Measurements from ENCODE around the gene PRCC.

The PRCC gene

GRCh38 chr1:156767101-156767878, at the start of gene PRCC:
Gene PRCC, plus strand, starts transcription at chr1:156767535. Its CDS starts 237 bp downstream, at chr1:156767772.
- peak; percentile 100 for DNase-seq

DNA sequence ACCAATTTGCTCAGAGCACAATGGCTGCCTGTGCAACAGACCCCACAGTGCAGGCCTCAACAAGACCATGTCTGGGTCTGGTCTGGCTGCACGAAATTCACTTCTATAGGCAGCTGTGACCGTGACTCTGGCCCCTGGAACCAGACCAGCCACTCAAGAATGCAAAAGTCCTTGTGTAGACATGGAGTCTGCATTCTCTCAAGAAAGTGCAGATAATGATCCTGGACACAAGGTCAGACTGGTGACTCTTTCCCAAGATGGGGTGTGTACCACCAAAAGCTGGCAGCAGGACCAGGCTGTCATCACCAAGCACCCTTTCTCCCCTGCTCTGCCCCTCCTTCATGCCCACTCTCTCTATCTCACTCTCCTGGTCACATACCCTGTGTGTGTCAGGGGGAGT, 46.2 kb upstream of the PRCC start:
- DNase-seq = no peak

DNA sequence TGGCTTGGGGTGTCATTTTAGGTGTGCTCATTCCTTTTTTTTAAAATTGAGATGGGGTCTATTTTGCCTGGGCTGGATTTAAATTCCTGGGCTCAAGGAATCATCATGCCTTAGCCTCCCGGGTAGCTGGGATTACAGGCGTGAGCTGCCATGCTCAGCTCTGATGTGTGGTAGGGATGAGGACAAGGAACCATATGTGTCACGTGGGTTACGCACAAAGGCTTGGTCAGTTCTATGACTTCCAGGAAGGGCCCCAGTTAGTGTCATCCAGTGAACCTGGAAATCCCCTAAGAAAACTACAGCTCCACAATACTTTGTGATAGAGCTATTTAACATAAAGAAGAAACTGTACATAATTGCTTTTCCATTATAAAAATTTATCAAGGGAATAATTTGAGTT, 45.8 kb upstream of the PRCC start:
- no peak for DNase-seq

DNA sequence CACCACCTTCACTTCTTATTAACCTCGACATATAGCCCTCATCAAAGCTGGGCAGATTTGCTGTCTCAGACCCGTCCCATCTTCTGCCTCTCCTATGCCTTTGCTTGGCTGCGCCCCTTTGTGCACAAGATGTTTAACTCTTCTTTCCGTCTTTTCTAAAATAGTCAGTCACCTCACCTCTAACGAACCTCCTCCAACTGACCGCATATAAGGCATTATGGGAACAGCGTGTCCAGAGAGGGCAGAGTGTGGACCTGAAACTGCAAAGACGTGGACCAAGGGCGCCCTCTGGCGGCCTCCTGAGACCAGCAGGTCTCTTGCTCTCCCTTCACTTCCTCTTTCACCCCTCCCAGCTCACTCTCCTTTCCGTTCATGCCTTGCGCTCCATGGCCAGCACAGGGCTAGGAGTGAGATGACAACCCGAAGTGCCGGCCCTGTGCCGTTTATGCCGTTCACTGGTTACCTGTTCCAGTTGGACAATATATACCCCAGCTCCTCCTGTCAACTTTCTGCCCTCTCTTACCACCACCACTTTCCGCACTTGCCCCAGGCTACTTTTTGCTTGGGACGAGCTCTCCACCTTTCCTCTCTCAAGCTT, 41.6 kb upstream of the PRCC start:
- peak; percentile 80 for DNase-seq

GRCh38 chr1:156726549-156727226, 40.6 kb upstream of the PRCC start:
- peak; percentile 65 for DNase-seq

- no peak for DNase-seq
Observed at GRCh38 chr1:156727492-156727891, 39.8 kb upstream of the PRCC start.

DNA sequence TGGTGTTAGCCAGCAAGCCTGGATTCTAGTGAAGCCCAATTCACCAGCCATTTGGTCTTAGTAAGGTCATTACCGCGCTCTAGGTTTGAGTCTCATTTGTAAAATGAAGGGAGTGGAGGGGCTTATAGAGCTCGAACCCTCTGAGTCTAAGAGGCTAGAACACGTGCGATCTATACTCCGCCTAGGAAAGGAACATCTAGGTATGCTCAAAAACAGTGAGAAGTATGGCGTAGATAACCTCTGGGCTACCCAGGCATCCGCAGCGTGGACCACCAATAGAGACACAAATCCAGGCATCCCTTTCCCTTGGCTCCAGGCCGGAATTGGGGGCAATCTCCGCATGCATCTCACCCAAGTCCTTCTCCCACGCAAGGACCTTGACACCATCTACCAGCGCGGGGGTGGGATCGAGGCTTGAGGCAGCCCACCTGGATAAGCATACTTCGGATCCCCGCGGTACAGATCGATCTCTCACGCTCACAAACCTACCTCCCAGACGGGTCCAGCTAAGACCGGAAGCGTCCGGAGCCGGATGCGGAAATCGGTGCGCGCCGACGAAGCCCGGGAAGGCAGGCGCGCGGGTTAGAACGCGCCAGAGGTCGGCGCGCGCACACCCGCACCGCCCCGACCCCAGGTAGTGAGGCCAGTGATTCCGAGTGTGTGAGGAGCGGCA, 39.3 kb upstream of the PRCC start, which contains the start of gene METTL25B:
METTL25B (plus strand) TSS at position 544 of the 673 bp plus-strand sequence. CDS start 636 bp downstream, outside the sequence.
- DNase-seq = peak; percentile 81

DNA sequence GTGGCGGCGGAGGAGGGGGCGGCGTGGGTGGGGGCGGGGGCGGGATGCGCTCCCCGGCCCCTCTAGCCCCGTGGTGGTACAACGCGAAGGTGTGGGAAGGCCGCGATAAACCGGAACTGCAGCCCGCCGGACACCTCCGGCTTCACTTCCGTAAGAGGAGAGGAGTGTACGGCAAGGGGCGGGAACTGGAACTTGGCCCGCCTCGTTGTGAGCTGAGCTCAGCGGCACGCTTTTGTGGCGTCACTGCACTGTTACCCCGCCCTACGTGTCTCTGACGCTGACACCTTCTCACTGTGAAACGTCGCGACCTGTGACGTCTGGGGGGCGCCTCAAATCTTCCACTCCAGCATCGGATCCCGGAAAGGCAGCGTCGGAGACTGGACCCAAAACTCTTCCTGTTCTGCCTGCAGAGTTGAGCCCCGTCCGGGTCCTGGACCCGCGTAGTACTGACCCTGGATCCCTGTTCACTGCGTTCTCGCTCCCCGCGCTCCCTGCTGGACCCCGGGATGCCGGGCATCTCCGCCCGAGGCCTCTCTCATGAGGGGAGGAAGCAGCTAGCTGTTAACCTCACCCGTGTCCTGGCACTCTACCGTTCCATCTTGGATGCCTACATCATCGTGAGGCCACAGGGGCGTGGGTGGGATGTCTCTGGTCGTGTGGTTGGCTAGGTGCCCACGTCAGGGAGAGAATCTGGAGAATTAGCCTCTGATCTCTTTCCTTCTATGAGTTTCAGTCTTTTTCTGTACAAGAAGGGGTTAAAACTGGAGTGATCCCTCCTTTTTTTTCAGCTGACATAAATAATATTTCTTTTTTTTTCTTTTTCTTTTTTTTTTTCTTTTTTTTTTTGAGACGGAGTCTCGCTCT, 38.5 kb upstream of the PRCC start, which contains the start of gene ISG20L2:
ISG20L2 (minus strand) TSS at position 168 of the 864 bp plus-strand sequence. CDS start 1,114 bp downstream, outside the sequence.
- DNase-seq = peak; percentile 97

GRCh38 chr1:156733989-156734584, 33.2 kb upstream of the PRCC start:
- DNase-seq = no peak

- no peak for DNase-seq
Observed at GRCh38 chr1:156738407-156738806, 28.9 kb upstream of the PRCC start.

DNA sequence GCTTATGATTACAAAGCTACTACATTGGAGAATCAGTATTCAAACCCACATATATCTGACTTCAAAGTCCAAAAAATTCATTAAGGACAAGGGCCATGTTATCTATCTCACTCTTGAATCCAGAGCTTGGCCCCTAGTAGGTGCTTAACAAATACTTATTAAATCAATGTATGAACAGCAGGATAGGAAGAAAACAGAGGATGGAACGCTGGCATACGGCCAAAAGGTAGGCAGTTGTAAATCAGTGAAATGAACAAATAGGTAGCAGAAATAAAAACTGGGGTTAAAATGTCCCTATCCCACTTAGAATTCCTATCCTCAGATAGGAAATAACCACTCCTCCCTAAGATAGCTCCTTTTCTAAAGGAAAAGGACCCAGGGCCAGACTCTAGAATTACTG, 28.4 kb upstream of the PRCC start:
- no peak for DNase-seq

DNA sequence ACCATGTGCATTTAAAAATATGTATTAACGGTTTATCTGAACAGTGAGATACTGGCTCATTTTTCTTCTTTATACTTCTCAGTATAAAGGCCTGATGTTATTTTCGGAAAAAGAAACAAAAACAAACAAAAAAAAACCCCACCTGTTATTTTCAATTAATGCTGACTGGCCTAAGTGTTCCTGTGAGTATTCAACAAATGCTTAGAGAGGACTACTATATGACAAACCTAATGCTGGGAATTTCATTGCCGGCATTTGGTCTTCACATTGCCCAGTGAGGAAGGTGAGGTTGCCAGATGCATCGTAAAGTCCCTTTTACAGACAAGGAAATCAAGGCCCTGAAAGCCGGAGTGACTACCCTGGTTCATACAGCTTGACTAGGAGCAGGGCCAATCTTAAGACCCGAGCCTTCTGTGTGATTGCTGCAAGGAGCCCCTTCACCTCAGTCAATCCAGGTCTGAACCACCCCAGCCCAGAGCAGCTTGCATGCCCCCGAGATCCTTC, 27.0 kb upstream of the PRCC start:
- DNase-seq = no peak

DNA sequence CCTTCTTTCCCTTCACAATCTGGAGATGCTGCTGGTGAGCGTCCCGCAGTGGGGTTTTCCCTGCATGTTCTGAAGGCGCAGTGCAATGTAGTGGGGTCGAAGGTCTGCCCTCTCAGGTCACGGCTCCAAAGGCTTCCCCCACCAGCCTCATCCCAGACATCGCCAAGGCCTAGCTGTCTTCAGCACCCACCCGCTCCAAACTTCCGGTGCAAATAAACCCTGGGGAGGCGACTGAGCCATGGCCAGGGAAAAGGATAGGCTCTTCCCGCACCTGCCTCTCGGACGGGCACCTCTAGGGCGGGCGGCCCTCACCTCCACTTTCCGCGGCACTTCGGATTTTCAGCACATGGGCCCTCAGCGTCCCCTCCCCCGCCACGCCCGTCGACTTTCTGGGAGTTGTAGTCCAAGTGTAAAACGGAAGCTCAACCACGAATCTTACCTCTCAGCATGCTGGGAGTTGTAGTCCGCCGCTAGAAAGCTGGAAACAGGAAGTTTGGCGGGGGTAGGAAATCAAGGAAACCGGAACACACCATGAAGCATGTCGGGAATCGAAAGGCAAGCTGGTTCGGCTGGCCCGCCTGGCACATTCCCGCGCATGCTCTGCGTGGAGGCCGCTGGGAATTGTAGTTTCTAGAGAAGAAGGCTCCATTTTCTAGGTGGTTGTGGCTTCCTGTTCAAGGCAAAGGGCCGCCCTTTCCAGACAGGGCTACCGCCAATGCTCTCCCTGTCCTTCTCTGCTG, 26.4 kb upstream of the PRCC start, which contains the start of gene MRPL24:
MRPL24 (minus strand) TSS at position 348 of the 740 bp plus-strand sequence. CDS start 2,384 bp downstream, outside the sequence.
- peak; percentile 100 for DNase-seq

- DNase-seq = no peak
Observed at GRCh38 chr1:156741481-156741983, 25.8 kb upstream of the PRCC start.

GRCh38 chr1:156742017-156742416, 25.3 kb upstream of the PRCC start:
- DNase-seq = no peak

GRCh38 chr1:156742801-156743200, 24.5 kb upstream of the PRCC start:
- no peak for DNase-seq

- DNase-seq = no peak
Observed at GRCh38 chr1:156743367-156744302, 23.7 kb upstream of the PRCC start.

DNA sequence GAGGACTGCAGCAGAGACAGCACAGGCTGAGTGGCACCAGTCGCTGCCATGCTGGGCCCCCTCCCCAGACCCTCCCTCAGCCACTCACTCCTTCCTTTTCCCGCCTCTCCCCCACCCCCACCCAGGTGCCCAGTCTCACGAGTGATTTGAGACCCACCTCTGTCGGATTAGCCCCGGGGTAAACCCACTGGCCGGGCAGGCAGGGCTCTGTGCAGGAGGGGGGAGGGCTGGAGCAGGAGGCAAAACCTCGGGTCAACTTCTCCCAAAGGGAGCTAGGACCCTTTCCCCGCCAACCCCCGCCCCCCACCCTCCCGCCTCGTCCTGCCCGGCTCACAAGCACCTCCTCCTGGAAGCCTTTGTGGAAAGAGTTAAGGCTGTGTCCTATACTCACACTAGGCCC, 23.0 kb upstream of the PRCC start:
- no peak for DNase-seq

GRCh38 chr1:156744786-156745419, 22.4 kb upstream of the PRCC start:
- no peak for DNase-seq

Measured in CD4-positive, alpha-beta T cell treated with Interleukin-21 for 1 hour (primary cell).